K562 (cell line): ENCODE results near the gene EFCAB10. TPM values are rescaled to one million over a fixed set of nuclear protein-coding genes. Genes with fewer than 3 reads are reported as not detected.

Experiments used
- ATAC-seq: fragments of 200-7000 bp; cut with Tn5 transposase; 3 replicates; pipeline ENCODE4 v1.9.1; 2020; ENCODE audit warnings: moderate library complexity
- BruUV-seq: library from RNA; stranded (reverse); fragments of 400-500 nt; replicated peaks from 2 replicates; lab custom pipeline; 2021; lab: Mats Ljungman, UMichigan
- CTCF ChIA-PET: fragments of 300-600 bp; formaldehyde crosslinking; extraction: SDS; loops from one replicate; lab custom pipeline; 2021; ENCODE audit warnings: low intra/inter-chr PET ratio; lab: Yijun Ruan, JAX
- POLR2A ChIA-PET: fragments of 300-600, 350-650 bp; sonication (Branson Sonifier 250); formaldehyde crosslinking; extraction: SDS; loops from one replicate; lab custom pipeline; 2021; ENCODE audit warnings: antibody characterized with exemption, inconsistent platforms; lab: Yijun Ruan, JAX
- DNase-seq, 4 experiments: peaks; one replicate each; pipeline versions ENCODE4 v3.0.0 to v3.0.0-alpha.2; 2011 to 2018; ENCODE audit warnings: low spot score in 3 of 4, mixed read lengths in 3 of 4; ENCODE audit errors: extremely low read depth in 1 of 4
- FAIRE-seq: peaks from 2 replicates; lab custom pipeline; 2011; peaks lifted over from hg19 to GRCh38; lab: Jason Lieb, UNC
- H2AFZ ChIP-seq: 2 replicates; pipeline ENCODE4 v1.6.0; 2011; ENCODE audit warnings: low read depth, low read length, control low read depth, inconsistent platforms
- H3K27ac ChIP-seq: fragments of 200-600 bp; 3 replicates; pipeline ENCODE4 v1.8.0; 2011; ENCODE audit warnings: low read depth, mild to moderate bottlenecking, control low read depth, inconsistent platforms, low read length, moderate library complexity, mixed read lengths; ENCODE audit errors: extremely low read depth
- H3K27me3 ChIP-seq, 2 experiments: fragments of 300-600 bp in 1 of 2; 2 replicates in 1 of 2; 3 replicates in 1 of 2; pipeline versions ENCODE4 v1.6.0 to v1.8.0; 2011; ENCODE audit warnings: inconsistent platforms in 2 of 2, low read length in 2 of 2, mild to moderate bottlenecking in 1 of 2, mixed read lengths in 1 of 2, moderate library complexity in 1 of 2; ENCODE audit not compliant: control insufficient read depth in 2 of 2, insufficient read depth in 2 of 2
- H3K36me3 ChIP-seq: fragments of 300-600 bp; 3 replicates; pipeline ENCODE4 v1.8.0; 2011; ENCODE audit warnings: mild to moderate bottlenecking, low read length, inconsistent platforms; ENCODE audit not compliant: control insufficient read depth, insufficient read depth
- H3K4me1 ChIP-seq, 2 experiments: fragments of 200-600 bp in 1 of 2; replicated peaks in 1 of 2; 2 replicates in 1 of 2; 3 replicates in 1 of 2; pipeline versions ENCODE4 v1.5.1 to v1.8.0; 2011; ENCODE audit warnings: inconsistent platforms in 2 of 2, low read length in 2 of 2, mild to moderate bottlenecking in 1 of 2, mixed read lengths in 1 of 2, moderate library complexity in 1 of 2; ENCODE audit not compliant: control insufficient read depth in 2 of 2, insufficient read depth in 2 of 2
- H3K4me2 ChIP-seq: 2 replicates; pipeline ENCODE4 v1.6.1; 2011; ENCODE audit warnings: low read length, control low read depth, inconsistent platforms, mixed read lengths; ENCODE audit not compliant: insufficient read depth
- H3K4me3 ChIP-seq: fragments of 200-600 bp; sonication (generic), shearing (Covaris generic); 2 replicates; pipeline ENCODE4 v1.5.1; 2016; ENCODE audit warnings: control low read depth, inconsistent platforms
- H3K79me2 ChIP-seq: fragments of 200-600 bp; 3 replicates; pipeline ENCODE4 v1.8.0; 2011; ENCODE audit warnings: low read length, inconsistent platforms; ENCODE audit not compliant: control insufficient read depth, insufficient read depth
- H3K9ac ChIP-seq, 2 experiments: 2 replicates each; pipeline versions ENCODE4 v1.6.0 to v1.6.1; 2011; ENCODE audit warnings: low read depth in 2 of 2, low read length in 2 of 2, control low read depth in 1 of 2, inconsistent platforms in 1 of 2, mild to moderate bottlenecking in 1 of 2, mixed read lengths in 1 of 2; ENCODE audit not compliant: insufficient read depth in 1 of 2
- H3K9me1 ChIP-seq: one replicate; pipeline ENCODE4 v1.6.0; 2011; ENCODE audit warnings: inconsistent platforms, mild to moderate bottlenecking, low read length, moderate library complexity; ENCODE audit not compliant: control insufficient read depth, insufficient read depth
- H3K9me3 ChIP-seq: replicated peaks from 2 replicates; pipeline ENCODE4 v1.5.1; 2011; ENCODE audit warnings: low read depth, low read length, inconsistent platforms; ENCODE audit not compliant: control insufficient read depth, insufficient read depth
- H4K20me1 ChIP-seq: replicated peaks from 2 replicates; pipeline ENCODE4 v1.6.1; 2011; ENCODE audit warnings: low read length, inconsistent platforms, mixed read lengths; ENCODE audit not compliant: control insufficient read depth, insufficient read depth
- ATF6 ChIP-seq: sonication (generic); formaldehyde crosslinking; IDR thresholded peaks from 2 replicates; pipeline ENCODE4 v1.4.0; 2020; ENCODE audit warnings: mild to moderate bottlenecking, missing genetic modification reagents
- CREM ChIP-seq: IDR thresholded peaks from 2 replicates; pipeline ENCODE4 v1.6.1; 2014; ENCODE audit warnings: antibody characterized with exemption, low read depth
- DPF2 ChIP-seq: fragments of 450-650 bp; IDR thresholded peaks from 2 replicates; pipeline ENCODE4 v1.6.1; 2016
- HNRNPUL1 ChIP-seq: fragments of 200-400 bp; formaldehyde crosslinking; IDR thresholded peaks from 2 replicates; pipeline ENCODE4 v1.6.1; 2017; ENCODE audit warnings: low read length
- PHTF2 ChIP-seq: fragments of 250-450 bp; sonication (Bioruptor Pico); IDR thresholded peaks from 2 replicates; pipeline ENCODE4 v1.5.0; 2021; ENCODE audit warnings: mild to moderate bottlenecking
- POLR2H ChIP-seq: IDR thresholded peaks from 2 replicates; pipeline ENCODE4 v1.6.1; 2016; ENCODE audit warnings: missing genetic modification characterization, low read depth, mild to moderate bottlenecking, control low read depth, missing compliant biosample characterization, moderate library complexity
- POLR3G ChIP-seq: IDR thresholded peaks from 2 replicates; pipeline ENCODE4 v1.6.1; 2011; ENCODE audit not compliant: insufficient read length, insufficient replicate concordance; ENCODE audit errors: extremely low read depth
- SMARCA5 ChIP-seq: fragments of 450-650 bp; IDR thresholded peaks from 2 replicates; pipeline ENCODE4 v1.6.1; 2016
- TAF9B ChIP-seq: fragments of 450-650 bp; IDR thresholded peaks from 2 replicates; pipeline ENCODE4 v1.6.1; 2018; ENCODE audit warnings: mild to moderate bottlenecking; ENCODE audit not compliant: partially characterized antibody
- TEAD1 ChIP-seq, 2 experiments: fragments of 450-650 bp in 1 of 2; sonication (generic) in 1 of 2; formaldehyde crosslinking; IDR thresholded peaks; 2 replicates each; pipeline versions ENCODE4 v1.4.0 to v1.8.0; 2020 to 2022; ENCODE audit warnings: mild to moderate bottlenecking in 2 of 2, missing genetic modification reagents in 1 of 2
- TRIM24 ChIP-seq, 2 experiments: fragments of 450-650 bp; IDR thresholded peaks; 2 replicates each; pipeline ENCODE4 v1.6.1; 2016
- ZNF431 ChIP-seq: sonication (generic); formaldehyde crosslinking; IDR thresholded peaks from 2 replicates; pipeline ENCODE4 v1.8.0; 2022; ENCODE audit warnings: mild to moderate bottlenecking, missing genetic modification reagents
- ZNF592 ChIP-seq: fragments of 450-650 bp; IDR thresholded peaks from 2 replicates; pipeline ENCODE4 v1.6.1; 2017; ENCODE audit warnings: antibody characterized with exemption, mild to moderate bottlenecking
- ZNF696 ChIP-seq: fragments of 250-450 bp; sonication (Bioruptor Pico); conservative IDR thresholded peaks from 2 replicates; pipeline ENCODE4 v1.4.0; 2020; ENCODE audit warnings: mild to moderate bottlenecking, moderate library complexity
- ZNF778 ChIP-seq: fragments of 450-650 bp; formaldehyde crosslinking; IDR thresholded peaks from 2 replicates; pipeline ENCODE4 v1.4.0; 2020; ENCODE audit warnings: mild to moderate bottlenecking, moderate library complexity
- WGBS: fragments of 100-300 bp; shearing (Covaris generic); methylation state at CpG from one replicate; pipeline ENCODE4 v1.1.6; 2016; ENCODE audit warnings: low coverage, mixed read lengths; ENCODE audit not compliant: insufficient coverage; ENCODE audit errors: missing lambda C conversion rate; 5-methylcytosine and 5-hydroxymethylcytosine counted together
- in situ Hi-C: fragments of 300-500 bp; cut with MboI; formaldehyde crosslinking; loops from 4 replicates; pipeline ENCODE4 v1.15.0; 2018; ENCODE audit warnings: inconsistent platforms, mixed read lengths
- intact Hi-C: fragments of 100-400 bp; cut with micrococcal nuclease; formaldehyde crosslinking; loops from 2 replicates; pipeline ENCODE4 v1.14.2; 2022
- polyA plus RNA-seq, 8 experiments: library from polyadenylated mRNA; depleted of rRNA in 4 of 8; stranded (reverse) in 5 of 8; unstranded in 3 of 8; fragments of >200 nt; fragmentation: Nextera tagmentation in 2 of 8; fragmentation: Illumina TruSeq in 1 of 8; extraction: Ambion mirVana in 2 of 8; extraction: Trizol in 1 of 8; gene quantifications; 2 replicates each; pipeline versions ENCODE4 v1.2.1 to v1.2.3, GENCODE V29; 2011 to 2014; ENCODE audit warnings: inconsistent platforms in 1 of 8, missing spikeins in 1 of 8
- total RNA-seq, 7 experiments: library from RNA; depleted of rRNA in 6 of 7; stranded (reverse); fragments of >200 nt in 6 of 7; fragmentation: Illumina TruSeq in 2 of 7; extraction: Trizol in 2 of 7; gene quantifications; 2 replicates each; pipeline versions ENCODE4 v1.2.1 to v1.2.3, GENCODE V29; 2011 to 2021; ENCODE audit warnings: low replicate concordance in 1 of 7
- TF ChIP-seq, protein P1 (sequence below): fragments of 450-650 bp; formaldehyde crosslinking; IDR thresholded peaks from 2 replicates; pipeline ENCODE4 v1.4.0; 2022; ENCODE audit warnings: missing genetic modification characterization
- TF ChIP-seq, protein P2 (sequence below): sonication (generic); formaldehyde crosslinking; IDR thresholded peaks from 2 replicates; pipeline ENCODE4 v1.8.0; 2022; ENCODE audit warnings: missing genetic modification reagents, mild to moderate bottlenecking, borderline replicate concordance

Gene EFCAB10
- total and polyA plus RNA-seq, 9 of the 15 experiments (the other 6 are each of a cell fraction or from before 2014, with no cell fraction given), result 5.0 to 21.4 (median 16.8) TPM

DNA sequence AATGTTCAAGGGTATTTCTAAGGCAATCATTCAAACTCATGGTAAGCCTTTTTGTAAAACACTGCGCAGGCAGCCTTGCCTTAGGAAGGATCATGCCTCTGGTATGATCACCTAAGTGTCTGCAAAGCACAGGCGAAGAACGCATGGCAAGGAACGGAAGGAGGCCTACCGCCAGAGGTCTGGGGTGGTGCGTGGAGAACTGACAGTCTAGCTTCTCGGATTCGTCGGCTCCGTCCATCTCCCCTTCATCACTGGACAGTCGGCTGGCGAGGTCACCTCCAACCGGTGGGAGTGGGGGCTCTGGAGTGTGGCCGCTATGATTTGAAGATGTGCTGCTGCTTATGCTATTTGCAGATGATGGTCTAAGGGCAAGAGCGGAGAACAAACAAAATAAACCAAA, 42.6 kb upstream of the EFCAB10 start:
- Histone ChIP-seq H3K79me2 (no peaks in the 10 kb centered on the region), H2AFZ (no peak overlapping the region), H3K9me3 (no peaks in the 10 kb centered on the region), H3K9ac (no peak overlapping the region), H3K36me3 (no peaks in the 10 kb centered on the region), H3K27ac (no peak overlapping the region), H4K20me1 (no peaks in the 10 kb centered on the region), H3K9me1 (no peaks in the 10 kb centered on the region), H3K4me2 (no peak overlapping the region), H3K4me3 (no peak overlapping the region), H3K4me1 (no peaks in the 10 kb centered on the region; a peak in 1 of 5 replicates), H3K27me3 (peaks cover 0 to 20% of the 10 kb centered on the region in 2 experiments; a peak in 1 of 5 replicates)
- intact Hi-C loops, result no loop called here
- ATAC-seq, result no peak
- FAIRE-seq, result no peak
- DNase-seq, result no peak
- POLR2A ChIA-PET, result interaction anchor here (1.0 kb wide), 1 partner anchor 19 kb away, joined by 3 read pairs; no protein-coding TSS in a partner anchor
- BruUV-seq, result no TSS peak
- WGBS, result 60% methylated on average over 15 of the region's 15 CpGs
- in situ Hi-C loops, result no loop called here
- TF ChIP-seq, protein P1, sequence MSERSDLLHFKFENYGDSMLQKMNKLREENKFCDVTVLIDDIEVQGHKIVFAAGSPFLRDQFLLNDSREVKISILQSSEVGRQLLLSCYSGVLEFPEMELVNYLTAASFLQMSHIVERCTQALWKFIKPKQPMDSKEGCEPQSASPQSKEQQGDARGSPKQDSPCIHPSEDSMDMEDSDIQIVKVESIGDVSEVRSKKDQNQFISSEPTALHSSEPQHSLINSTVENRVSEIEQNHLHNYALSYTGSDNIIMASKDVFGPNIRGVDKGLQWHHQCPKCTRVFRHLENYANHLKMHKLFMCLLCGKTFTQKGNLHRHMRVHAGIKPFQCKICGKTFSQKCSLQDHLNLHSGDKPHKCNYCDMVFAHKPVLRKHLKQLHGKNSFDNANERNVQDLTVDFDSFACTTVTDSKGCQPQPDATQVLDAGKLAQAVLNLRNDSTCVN (CRISPR knock-in tag), result no peak
- TF ChIP-seq TRIM24 (IDR thresholded peaks at IDR 0.05) (no peak), PHTF2 (CRISPR knock-in tag) (no peak), DPF2 (no peak), ZNF431 (CRISPR knock-in tag) (no peak), TEAD1 (CRISPR knock-in tag; IDR thresholded peaks at IDR 0.05) (no peak), ZNF592 (no peak), ZNF696 (CRISPR knock-in tag) (no peak), SMARCA5 (no peak), ATF6 (CRISPR knock-in tag) (no peak), HNRNPUL1 (no peak), ZNF778 (CRISPR knock-in tag) (no peak), POLR2H (no peak), CREM (no peak), POLR3G (no peak), TAF9B (no peak)
- TF ChIP-seq, protein P2, sequence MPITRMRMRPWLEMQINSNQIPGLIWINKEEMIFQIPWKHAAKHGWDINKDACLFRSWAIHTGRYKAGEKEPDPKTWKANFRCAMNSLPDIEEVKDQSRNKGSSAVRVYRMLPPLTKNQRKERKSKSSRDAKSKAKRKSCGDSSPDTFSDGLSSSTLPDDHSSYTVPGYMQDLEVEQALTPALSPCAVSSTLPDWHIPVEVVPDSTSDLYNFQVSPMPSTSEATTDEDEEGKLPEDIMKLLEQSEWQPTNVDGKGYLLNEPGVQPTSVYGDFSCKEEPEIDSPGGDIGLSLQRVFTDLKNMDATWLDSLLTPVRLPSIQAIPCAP (CRISPR knock-in tag), result no peak
- CTCF ChIA-PET, result no interaction called here
